ENCODE data around the gene SPOP. TPM values are rescaled to one million over a fixed set of nuclear protein-coding genes. Genes with fewer than 3 reads are reported as not detected.

Gene SPOP
- total RNA-seq, 1 donor from 2014 or later, result 50.1 TPM

DNA sequence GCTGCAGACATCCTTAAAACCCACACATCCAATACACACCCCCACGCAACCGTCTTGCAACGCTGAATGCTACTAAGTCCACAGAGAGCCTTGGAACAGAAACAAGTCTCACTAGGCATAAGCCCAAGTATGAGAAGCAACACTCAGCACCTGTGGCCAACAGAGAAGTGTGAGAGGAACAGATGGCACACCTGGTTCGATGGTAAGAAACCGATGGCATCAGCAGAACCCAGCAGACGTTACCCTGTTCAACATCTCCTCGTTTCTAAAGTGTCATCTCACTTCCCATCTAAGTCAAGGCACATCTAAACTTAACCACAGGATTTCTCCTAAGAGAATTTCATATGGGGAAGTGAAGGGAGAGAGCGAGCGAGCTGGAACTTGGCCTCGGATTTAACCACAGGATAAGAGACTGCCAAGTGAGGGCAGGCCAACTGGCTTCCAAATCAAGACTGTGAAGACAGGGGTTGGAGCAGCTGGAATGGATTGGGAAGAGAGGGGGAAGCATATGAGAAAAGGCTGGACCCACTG lies 61.2 kb downstream of the SPOP start:
- H3K9me3 Mint-ChIP-seq, result no peaks in the 10 kb centered on the region
- H3K36me3 Mint-ChIP-seq (ENCODE audit: low read depth), result peaks cover 52% of the 10 kb centered on the region
- no peak for DNase-seq (ENCODE audit: low spot score)
- H3K4me3 Mint-ChIP-seq (ENCODE audit: low read depth), result no peak overlapping the region
- H3K27ac Mint-ChIP-seq, result no peak overlapping the region
- H3K4me1 Mint-ChIP-seq (ENCODE audit: low read depth), result peaks cover 21% of the 10 kb centered on the region
- intact Hi-C loops (cut with micrococcal nuclease), result no loop called here
- no peaks in the 10 kb centered on the region for H3K27me3 Mint-ChIP-seq (ENCODE audit: low read depth)

- Mint-ChIP-seq H3K27me3 (ENCODE audit: low read depth) (no peaks in the 10 kb centered on the region), H3K36me3 (ENCODE audit: low read depth) (peaks cover 54% of the 10 kb centered on the region), H3K4me3 (ENCODE audit: low read depth) (no peak overlapping the region), H3K27ac (no peak overlapping the region), H3K9me3 (no peaks in the 10 kb centered on the region), H3K4me1 (ENCODE audit: low read depth) (peaks cover 21% of the 10 kb centered on the region)
- no peak for DNase-seq (ENCODE audit: low spot score)
- intact Hi-C loops (cut with micrococcal nuclease), result no loop called here
Observed at GRCh38 chr17:49616086-49616485, 61.8 kb downstream of the SPOP start.

DNA sequence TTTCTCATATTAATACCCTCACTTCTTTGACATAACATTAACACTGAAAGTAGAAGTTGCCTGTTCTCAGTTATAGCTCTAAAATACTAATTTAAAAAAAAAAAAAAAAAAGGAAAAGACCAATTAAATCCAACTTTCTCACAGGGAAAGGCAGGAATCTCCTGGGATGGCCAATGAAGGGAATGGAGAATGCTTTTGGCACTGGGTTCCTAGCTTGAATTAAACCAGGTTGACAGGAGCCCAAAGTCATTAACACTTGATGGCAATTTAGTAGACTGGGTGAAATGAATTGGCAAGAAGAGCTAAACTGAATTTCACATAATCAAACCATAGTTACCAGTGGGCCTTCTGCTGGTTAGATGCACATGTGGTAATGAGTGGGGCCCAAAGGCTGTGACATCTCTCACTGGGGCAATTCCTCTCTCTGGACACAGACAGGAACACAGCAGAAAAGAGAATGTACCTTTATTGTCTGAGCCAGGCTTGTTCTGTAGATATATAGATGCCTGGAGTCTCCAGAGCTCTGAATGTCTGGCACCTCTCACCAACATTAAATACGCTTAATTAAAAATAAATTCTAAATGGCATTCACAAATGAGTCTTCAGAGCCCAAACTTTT lies 64.6 kb downstream of the SPOP start:
- H3K4me1 Mint-ChIP-seq (ENCODE audit: low read depth), result peaks cover 12% of the 10 kb centered on the region
- no peak overlapping the region for H3K4me3 Mint-ChIP-seq (ENCODE audit: low read depth)
- H3K9me3 Mint-ChIP-seq, result no peaks in the 10 kb centered on the region
- peaks cover 54% of the 10 kb centered on the region for H3K36me3 Mint-ChIP-seq (ENCODE audit: low read depth)
- H3K27ac Mint-ChIP-seq, result no peak overlapping the region
- no peak for DNase-seq (ENCODE audit: low spot score)
- no peaks in the 10 kb centered on the region for H3K27me3 Mint-ChIP-seq (ENCODE audit: low read depth)
- intact Hi-C loops (cut with micrococcal nuclease), result no loop called here

- DNase-seq (ENCODE audit: low spot score), result no peak
- H3K27ac Mint-ChIP-seq, result no peak overlapping the region
- intact Hi-C loops (cut with micrococcal nuclease), result no loop called here
- no peaks in the 10 kb centered on the region for H3K27me3 Mint-ChIP-seq (ENCODE audit: low read depth)
- no peaks in the 10 kb centered on the region for H3K9me3 Mint-ChIP-seq
- H3K4me3 Mint-ChIP-seq (ENCODE audit: low read depth), result no peak overlapping the region
- H3K36me3 Mint-ChIP-seq (ENCODE audit: low read depth), result peaks cover 53% of the 10 kb centered on the region
- H3K4me1 Mint-ChIP-seq (ENCODE audit: low read depth), result peaks cover 10% of the 10 kb centered on the region
Observed at GRCh38 chr17:49612726-49613125, 65.2 kb downstream of the SPOP start.

GRCh38 chr17:49610883-49611584 lies 66.9 kb downstream of the SPOP start:
- peaks cover 52% of the 10 kb centered on the region for H3K36me3 Mint-ChIP-seq (ENCODE audit: low read depth)
- no peak overlapping the region for H3K4me3 Mint-ChIP-seq (ENCODE audit: low read depth)
- no peak for DNase-seq (ENCODE audit: low spot score)
- no peak overlapping the region for H3K27ac Mint-ChIP-seq
- H3K9me3 Mint-ChIP-seq, result no peaks in the 10 kb centered on the region
- no peaks in the 10 kb centered on the region for H3K27me3 Mint-ChIP-seq (ENCODE audit: low read depth)
- intact Hi-C loops (cut with micrococcal nuclease), result no loop called here
- H3K4me1 Mint-ChIP-seq (ENCODE audit: low read depth), result peaks cover 3% of the 10 kb centered on the region

DNA sequence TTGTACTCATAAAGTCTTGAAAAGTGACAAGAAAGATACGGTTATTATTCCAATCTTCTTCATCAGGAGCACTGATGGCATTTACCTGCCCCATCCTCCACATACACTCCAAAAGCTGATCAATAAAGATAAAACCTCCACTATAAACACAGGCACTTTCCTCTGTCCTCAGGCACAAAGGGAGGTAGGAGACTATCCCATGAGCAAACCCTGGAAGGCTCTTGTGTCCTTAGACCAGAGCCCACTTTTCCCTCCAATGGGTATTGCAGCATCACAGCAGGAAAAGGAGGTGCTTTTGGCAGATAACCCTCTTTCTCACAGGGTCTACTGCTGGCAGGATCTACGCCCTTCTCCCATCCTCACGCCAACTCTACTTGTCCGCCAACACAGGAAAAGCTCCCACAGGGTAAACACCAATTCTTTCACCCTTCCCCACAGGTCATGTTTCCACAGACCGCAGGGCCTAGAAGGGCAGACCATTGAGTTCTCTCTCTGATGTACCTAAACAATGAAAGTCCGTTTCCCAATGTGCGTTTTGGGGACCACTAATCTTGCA lies 73.5 kb downstream of the SPOP start:
- intact Hi-C loops (cut with micrococcal nuclease), result no loop called here
- peaks cover 54% of the 10 kb centered on the region for H3K36me3 Mint-ChIP-seq (ENCODE audit: low read depth)
- H3K4me1 Mint-ChIP-seq (ENCODE audit: low read depth), result peaks cover 3% of the 10 kb centered on the region
- H3K27me3 Mint-ChIP-seq (ENCODE audit: low read depth), result no peaks in the 10 kb centered on the region
- no peak overlapping the region for H3K4me3 Mint-ChIP-seq (ENCODE audit: low read depth)
- no peak for DNase-seq (ENCODE audit: low spot score)
- H3K27ac Mint-ChIP-seq, result no peak overlapping the region
- no peaks in the 10 kb centered on the region for H3K9me3 Mint-ChIP-seq

DNA sequence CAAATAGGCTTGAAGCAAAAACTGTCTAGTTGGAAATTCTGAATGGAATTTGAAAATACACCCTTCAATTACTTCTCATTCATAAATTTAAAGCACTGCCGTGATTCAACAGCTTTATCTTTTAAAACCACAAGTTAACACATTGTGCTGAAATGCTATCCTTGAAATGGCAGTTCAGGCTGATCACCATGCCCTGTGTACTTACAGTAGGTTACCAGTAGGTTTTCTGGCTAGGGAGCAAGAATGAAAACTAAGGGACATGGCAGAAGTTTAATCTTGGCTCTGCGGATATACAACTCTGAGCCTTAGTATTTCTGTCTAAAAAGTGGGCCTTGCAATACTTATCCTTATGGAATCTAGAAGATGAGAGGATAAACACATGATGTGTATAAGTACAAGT lies 74.2 kb downstream of the SPOP start:
- peaks cover 3% of the 10 kb centered on the region for H3K4me1 Mint-ChIP-seq (ENCODE audit: low read depth)
- intact Hi-C loops (cut with micrococcal nuclease), result no loop called here
- peaks cover 58% of the 10 kb centered on the region for H3K36me3 Mint-ChIP-seq (ENCODE audit: low read depth)
- H3K27ac Mint-ChIP-seq, result no peak overlapping the region
- H3K27me3 Mint-ChIP-seq (ENCODE audit: low read depth), result no peaks in the 10 kb centered on the region
- no peak overlapping the region for H3K4me3 Mint-ChIP-seq (ENCODE audit: low read depth)
- no peaks in the 10 kb centered on the region for H3K9me3 Mint-ChIP-seq
- no peak for DNase-seq (ENCODE audit: low spot score)

GRCh38 chr17:49603238-49603637 lies 74.7 kb downstream of the SPOP start:
- DNase-seq (ENCODE audit: low spot score), result no peak
- Mint-ChIP-seq H3K4me3 (ENCODE audit: low read depth) (no peak overlapping the region), H3K27me3 (ENCODE audit: low read depth) (no peaks in the 10 kb centered on the region), H3K9me3 (no peaks in the 10 kb centered on the region), H3K4me1 (ENCODE audit: low read depth) (peaks cover 3% of the 10 kb centered on the region), H3K36me3 (ENCODE audit: low read depth) (peaks cover 60% of the 10 kb centered on the region), H3K27ac (no peak overlapping the region)
- intact Hi-C loops (cut with micrococcal nuclease), result no loop called here

DNA sequence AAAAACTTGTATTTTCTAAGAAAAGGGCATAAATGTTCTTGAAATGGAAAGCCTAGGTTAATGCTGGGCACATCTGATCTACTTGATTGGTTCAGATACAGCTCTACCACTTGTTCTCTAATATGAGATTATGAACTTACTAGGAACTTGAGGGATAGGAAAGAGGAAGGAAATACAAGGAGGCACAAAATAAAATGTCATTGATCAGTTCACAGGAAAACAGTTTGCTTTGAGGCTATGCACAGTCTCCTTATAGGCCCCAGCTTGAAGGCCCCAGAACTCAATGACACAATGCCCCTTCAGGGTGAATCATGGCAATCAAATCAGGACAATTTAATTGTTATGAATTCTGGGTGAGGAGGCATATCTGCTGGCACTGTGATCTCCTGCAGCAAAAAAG lies 75.1 kb downstream of the SPOP start:
- Mint-ChIP-seq H3K27me3 (ENCODE audit: low read depth) (no peaks in the 10 kb centered on the region), H3K4me1 (ENCODE audit: low read depth) (peaks cover 3% of the 10 kb centered on the region), H3K9me3 (no peaks in the 10 kb centered on the region), H3K4me3 (ENCODE audit: low read depth) (no peak overlapping the region), H3K36me3 (ENCODE audit: low read depth) (peaks cover 62% of the 10 kb centered on the region), H3K27ac (no peak overlapping the region)
- intact Hi-C loops (cut with micrococcal nuclease), result no loop called here
- DNase-seq (ENCODE audit: low spot score), result no peak

- H3K4me3 Mint-ChIP-seq (ENCODE audit: low read depth), result no peak overlapping the region
- intact Hi-C loops (cut with micrococcal nuclease), result no loop called here
- no peaks in the 10 kb centered on the region for H3K27me3 Mint-ChIP-seq (ENCODE audit: low read depth)
- peaks cover 67% of the 10 kb centered on the region for H3K36me3 Mint-ChIP-seq (ENCODE audit: low read depth)
- no peak for DNase-seq (ENCODE audit: low spot score)
- peaks cover 10% of the 10 kb centered on the region for H3K4me1 Mint-ChIP-seq (ENCODE audit: low read depth)
- H3K27ac Mint-ChIP-seq, result no peak overlapping the region
- no peaks in the 10 kb centered on the region for H3K9me3 Mint-ChIP-seq
Observed at GRCh38 chr17:49600949-49601348, 76.9 kb downstream of the SPOP start.

GRCh38 chr17:49598918-49599317 lies 79.0 kb downstream of the SPOP start:
- intact Hi-C loops (cut with micrococcal nuclease), result no loop called here
- Mint-ChIP-seq H3K4me1 (ENCODE audit: low read depth) (peaks cover 10% of the 10 kb centered on the region), H3K27me3 (ENCODE audit: low read depth) (no peaks in the 10 kb centered on the region), H3K36me3 (ENCODE audit: low read depth) (peaks cover 61% of the 10 kb centered on the region), H3K27ac (no peak overlapping the region), H3K9me3 (no peaks in the 10 kb centered on the region), H3K4me3 (ENCODE audit: low read depth) (no peak overlapping the region)
- DNase-seq (ENCODE audit: low spot score), result no peak

DNA sequence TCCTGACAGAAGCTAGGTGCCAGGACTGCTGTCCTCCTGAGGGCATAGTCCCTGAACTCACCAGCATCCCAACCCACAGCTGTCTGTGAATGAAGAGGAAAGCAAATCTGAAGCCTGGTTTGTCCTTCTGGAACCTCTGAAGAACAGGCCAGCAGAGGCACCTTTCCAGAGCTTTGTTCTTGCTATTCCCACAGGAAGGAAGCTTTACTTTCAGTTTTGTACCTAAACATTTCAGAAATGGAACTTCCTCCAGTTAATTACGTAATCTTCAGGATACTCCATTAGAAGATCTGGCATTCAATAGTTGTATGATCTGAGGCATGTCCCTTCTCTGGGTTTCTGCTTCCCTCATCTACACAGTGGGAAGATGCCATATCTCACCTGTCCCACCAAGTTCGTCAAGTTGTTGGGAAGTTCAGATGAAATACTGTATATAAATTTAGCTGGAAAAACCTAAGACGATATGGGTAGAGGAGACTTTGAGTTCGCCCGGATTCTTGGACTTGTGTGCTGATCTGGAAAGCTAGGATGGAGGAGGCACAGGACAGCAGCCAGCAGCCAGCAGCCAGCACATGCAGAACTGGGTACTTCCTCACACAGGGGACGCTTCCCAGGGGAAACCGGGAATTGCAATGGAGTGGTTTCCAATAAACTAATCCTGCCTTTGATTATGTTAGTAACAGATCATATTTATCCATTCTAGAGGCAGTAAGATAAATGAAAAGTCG lies 79.8 kb downstream of the SPOP start:
- peaks cover 56% of the 10 kb centered on the region for H3K36me3 Mint-ChIP-seq (ENCODE audit: low read depth)
- H3K4me1 Mint-ChIP-seq (ENCODE audit: low read depth), result peaks cover 10% of the 10 kb centered on the region
- no peak for DNase-seq (ENCODE audit: low spot score)
- H3K9me3 Mint-ChIP-seq, result no peaks in the 10 kb centered on the region
- intact Hi-C loops (cut with micrococcal nuclease), result no loop called here
- H3K27me3 Mint-ChIP-seq (ENCODE audit: low read depth), result no peaks in the 10 kb centered on the region
- no peak overlapping the region for H3K4me3 Mint-ChIP-seq (ENCODE audit: low read depth)
- H3K27ac Mint-ChIP-seq, result no peak overlapping the region

DNA sequence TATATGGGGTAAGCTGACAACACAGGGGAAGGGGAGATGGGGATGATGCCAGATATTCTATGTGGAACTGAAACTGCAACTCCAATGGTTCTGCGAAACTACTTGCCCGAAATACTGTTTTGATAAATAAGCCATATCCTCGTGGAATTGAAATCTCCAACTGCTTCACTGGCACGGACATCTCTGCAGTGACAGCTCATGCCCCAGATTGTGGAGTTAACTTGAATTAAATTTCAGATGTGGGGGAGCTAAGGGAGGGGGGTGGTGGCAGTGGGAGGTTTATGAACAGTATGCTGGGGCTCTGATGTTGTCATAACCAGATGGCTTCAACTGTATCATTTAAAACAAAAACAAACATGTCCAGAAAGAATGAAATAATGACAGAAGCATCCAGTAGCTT lies 80.5 kb downstream of the SPOP start:
- H3K36me3 Mint-ChIP-seq (ENCODE audit: low read depth), result peaks cover 49% of the 10 kb centered on the region
- no peaks in the 10 kb centered on the region for H3K9me3 Mint-ChIP-seq

More for the DNA sequence above, 80.5 kb downstream of the SPOP start:
- Mint-ChIP-seq H3K4me1 (ENCODE audit: low read depth) (peaks cover 7% of the 10 kb centered on the region), H3K27ac (no peak overlapping the region), H3K27me3 (ENCODE audit: low read depth) (no peaks in the 10 kb centered on the region), H3K4me3 (ENCODE audit: low read depth) (no peak overlapping the region)
- DNase-seq (ENCODE audit: low spot score), result no peak
- intact Hi-C loops (cut with micrococcal nuclease), result no loop called here

All from activated T-helper 2 cell treated with anti-CD3 and anti-CD28 coated beads, Interferon-gamma antibody, Interleukin-2, Interleukin-4, amounts not matched to agents 10 μg/mL and 5 μg/mL and 100 μg/mL, durations not matched to agents 14 hours and 24 hours and 36 hours (primary cell).